Measurements from ENCODE around the gene HBS1L. TPM values are rescaled to one million over a fixed set of nuclear protein-coding genes. Genes with fewer than 3 reads are reported as not detected.

HBS1L gene
- total RNA-seq, 4 donors from 2014 or later: 23.8 to 116 (median 69.2) TPM

GRCh38 chr6:135067911-135068310, 13.3 kb upstream of the HBS1L start:
- Histone ChIP-seq H3K4me3 (no peak overlapping the region), H3K36me3 (no peaks in the 10 kb centered on the region), H3K27ac (no peak overlapping the region), H3K4me1 (no peaks in the 10 kb centered on the region), H3K27me3 (no peaks in the 10 kb centered on the region), H3K9me3 (no peaks in the 10 kb centered on the region)
- intact Hi-C loops (cut with DNase I; ENCODE audit: low total_unique reads): no loop called here
- DNase-seq: no peak
- no peak for TF ChIP-seq CTCF (IDR thresholded peaks at IDR 0.05)
- TF ChIP-seq POLR2A (IDR thresholded peaks at IDR 0.05): no peak

GRCh38 chr6:135066806-135067205, 12.2 kb upstream of the HBS1L start:
- H3K4me3 ChIP-seq: no peak overlapping the region
- no peak for DNase-seq
- H3K4me1 ChIP-seq: no peaks in the 10 kb centered on the region
- no peaks in the 10 kb centered on the region for H3K27me3 ChIP-seq
- no peaks in the 10 kb centered on the region for H3K36me3 ChIP-seq
- H3K9me3 ChIP-seq: no peaks in the 10 kb centered on the region
- no peak overlapping the region for H3K27ac ChIP-seq
- intact Hi-C loops (cut with DNase I; ENCODE audit: low total_unique reads): no loop called here
- TF ChIP-seq CTCF (IDR thresholded peaks at IDR 0.05) (no peak), POLR2A (IDR thresholded peaks at IDR 0.05) (no peak)

- intact Hi-C loops (cut with DNase I; ENCODE audit: low total_unique reads): no loop called here
- Histone ChIP-seq H3K27ac (no peak overlapping the region), H3K4me1 (no peaks in the 10 kb centered on the region), H3K4me3 (no peak overlapping the region), H3K36me3 (no peaks in the 10 kb centered on the region), H3K27me3 (no peaks in the 10 kb centered on the region), H3K9me3 (no peaks in the 10 kb centered on the region)
- no peak for DNase-seq
- TF ChIP-seq POLR2A (IDR thresholded peaks at IDR 0.05) (no peak), CTCF (IDR thresholded peaks at IDR 0.05) (no peak)
These were observed 11.8 kb upstream of the HBS1L start for GRCh38 chr6:135066397-135066796.

- Histone ChIP-seq H3K36me3 (no peaks in the 10 kb centered on the region), H3K4me1 (no peaks in the 10 kb centered on the region), H3K27me3 (no peaks in the 10 kb centered on the region), H3K9me3 (no peaks in the 10 kb centered on the region), H3K4me3 (no peak overlapping the region), H3K27ac (no peak overlapping the region)
- TF ChIP-seq POLR2A (IDR thresholded peaks at IDR 0.05) (no peak), CTCF (IDR thresholded peaks at IDR 0.05) (no peak)
- intact Hi-C loops (cut with DNase I; ENCODE audit: low total_unique reads): no loop called here
- DNase-seq: no peak
These were observed 10.0 kb upstream of the HBS1L start for GRCh38 chr6:135064586-135064985.

GRCh38 chr6:135063926-135064325, 9.3 kb upstream of the HBS1L start:
- Histone ChIP-seq H3K9me3 (no peaks in the 10 kb centered on the region), H3K4me1 (no peaks in the 10 kb centered on the region), H3K27ac (no peak overlapping the region), H3K36me3 (no peaks in the 10 kb centered on the region), H3K27me3 (no peaks in the 10 kb centered on the region), H3K4me3 (no peak overlapping the region)
- DNase-seq: no peak
- intact Hi-C loops (cut with DNase I; ENCODE audit: low total_unique reads): no loop called here
- TF ChIP-seq POLR2A (IDR thresholded peaks at IDR 0.05) (no peak), CTCF (IDR thresholded peaks at IDR 0.05) (no peak)

Data from uterus (tissue), 4 donors.